HepG2 (cell line): ENCODE data around the gene SCAMP3. TPM values are rescaled to one million over a fixed set of nuclear protein-coding genes. Genes with fewer than 3 reads are reported as not detected.

Experiments used
- CBFB ChIP-seq: sonication (generic); formaldehyde crosslinking; IDR thresholded peaks from 2 replicates; pipeline ENCODE4 v1.4.0; 2020; ENCODE audit warnings: missing genetic modification reagents
- E2F2 ChIP-seq: sonication (generic); formaldehyde crosslinking; IDR thresholded peaks from 2 replicates; pipeline ENCODE4 v1.4.0; 2020; ENCODE audit warnings: missing genetic modification reagents, borderline replicate concordance
- EED ChIP-seq: sonication (generic); formaldehyde crosslinking; IDR thresholded peaks from 2 replicates; pipeline ENCODE4 v1.5.0; 2020; ENCODE audit warnings: mild to moderate bottlenecking, missing genetic modification reagents
- ESRRA ChIP-seq: sonication (generic); formaldehyde crosslinking; IDR thresholded peaks from 2 replicates; pipeline ENCODE4 v1.5.1; 2020; ENCODE audit warnings: mild to moderate bottlenecking, low read depth, missing genetic modification reagents
- HCFC1 ChIP-seq: fragments of 150-350 bp; IDR thresholded peaks from 2 replicates; pipeline ENCODE4 v1.6.1; 2014; ENCODE audit warnings: low read depth, low read length
- HNRNPK ChIP-seq: fragments of 200-400 bp; formaldehyde crosslinking; IDR thresholded peaks from 2 replicates; pipeline ENCODE4 v1.6.1; 2018; ENCODE audit warnings: low read length, low read depth, moderate library complexity, mild to moderate bottlenecking; ENCODE audit not compliant: poor library complexity, severe bottlenecking
- KDM4B ChIP-seq: sonication (generic); formaldehyde crosslinking; IDR thresholded peaks from 2 replicates; pipeline ENCODE4 v1.4.0; 2020; ENCODE audit warnings: missing genetic modification reagents
- NR1H2 ChIP-seq: sonication (generic); formaldehyde crosslinking; IDR thresholded peaks from 2 replicates; pipeline ENCODE4 v1.8.1; 2022; ENCODE audit warnings: low read depth, missing genetic modification reagents, borderline replicate concordance
- PAXIP1 ChIP-seq: sonication (generic); formaldehyde crosslinking; conservative IDR thresholded peaks from 2 replicates; pipeline ENCODE4 v1.4.0; 2020; ENCODE audit warnings: mild to moderate bottlenecking, missing genetic modification reagents, moderate library complexity
- SMYD3 ChIP-seq: sonication (generic); formaldehyde crosslinking; IDR thresholded peaks from 2 replicates; pipeline ENCODE4 v1.8.1; 2023; ENCODE audit warnings: mild to moderate bottlenecking, missing genetic modification reagents
- TRIM24 ChIP-seq: sonication (generic); formaldehyde crosslinking; IDR thresholded peaks from 2 replicates; pipeline ENCODE4 v1.8.0; 2022; ENCODE audit warnings: mild to moderate bottlenecking, missing genetic modification reagents
- XRCC5 ChIP-seq: fragments of 200-400 bp; formaldehyde crosslinking; optimal IDR thresholded peaks from 2 replicates; pipeline ENCODE3; 2017; ENCODE audit warnings: mild to moderate bottlenecking, low read length
- ZFP62 ChIP-seq: sonication (generic); formaldehyde crosslinking; IDR thresholded peaks from 2 replicates; pipeline ENCODE4 v1.4.0; 2020; ENCODE audit warnings: missing genetic modification reagents
- ZMAT3 ChIP-seq: sonication (generic); formaldehyde crosslinking; conservative IDR thresholded peaks from 2 replicates; pipeline ENCODE4 v1.7.0; 2021; ENCODE audit warnings: missing genetic modification reagents
- ZNF232 ChIP-seq: sonication (generic); formaldehyde crosslinking; IDR thresholded peaks from 2 replicates; pipeline ENCODE4 v1.4.0; 2020; ENCODE audit warnings: missing genetic modification reagents, borderline replicate concordance
- ZNF33B ChIP-seq: sonication (generic); formaldehyde crosslinking; IDR thresholded peaks from 2 replicates; pipeline ENCODE4 v1.5.1; 2020; ENCODE audit warnings: mild to moderate bottlenecking, missing genetic modification reagents
- ZNF431 ChIP-seq: sonication (generic); formaldehyde crosslinking; IDR thresholded peaks from 2 replicates; pipeline ENCODE4 v1.9.0; 2022; ENCODE audit warnings: missing genetic modification reagents, low read depth, mild to moderate bottlenecking, borderline replicate concordance
- ZNF558 ChIP-seq: sonication (generic); formaldehyde crosslinking; IDR thresholded peaks from 2 replicates; pipeline ENCODE4 v1.9.0; 2022; ENCODE audit warnings: mild to moderate bottlenecking, missing genetic modification reagents, borderline replicate concordance
- ZNF580 ChIP-seq: IDR thresholded peaks from 2 replicates; pipeline ENCODE4 v1.6.1; 2016; ENCODE audit warnings: low read depth, borderline replicate concordance
- ZNF747 ChIP-seq: sonication (generic); formaldehyde crosslinking; IDR thresholded peaks from 2 replicates; pipeline ENCODE4 v1.8.1; 2023; ENCODE audit warnings: missing genetic modification reagents, mild to moderate bottlenecking, borderline replicate concordance
- ZNF879 ChIP-seq: sonication (generic); formaldehyde crosslinking; IDR thresholded peaks from 2 replicates; pipeline ENCODE4 v1.8.1; 2023; ENCODE audit warnings: missing genetic modification reagents
- ZNF891 ChIP-seq: sonication (generic); formaldehyde crosslinking; IDR thresholded peaks from 2 replicates; pipeline ENCODE4 v1.5.0; 2020; ENCODE audit warnings: mild to moderate bottlenecking, missing genetic modification reagents
- ZSCAN22 ChIP-seq: sonication (generic); formaldehyde crosslinking; IDR thresholded peaks from 2 replicates; pipeline ENCODE4 v1.4.0; 2020; ENCODE audit warnings: mild to moderate bottlenecking, missing genetic modification reagents
- polyA plus RNA-seq, 8 experiments: library from polyadenylated mRNA; depleted of rRNA in 3 of 8; stranded (reverse) in 7 of 8; unstranded in 1 of 8; fragments of >200 nt; fragmentation: Illumina TruSeq in 4 of 8; extraction: Trizol in 4 of 8; gene quantifications; 2 replicates each; pipeline versions ENCODE4 v1.2.1 to v1.2.3, GENCODE V29; 2011 to 2016; ENCODE audit warnings: low read depth in 4 of 8, missing spikeins in 1 of 8, mixed read lengths in 1 of 8; ENCODE audit not compliant: insufficient read depth in 1 of 8
- total RNA-seq, 5 experiments: library from RNA; depleted of rRNA; stranded (reverse); fragments of >200 nt; fragmentation: Illumina TruSeq; extraction: Trizol; gene quantifications; 2 replicates each; pipeline ENCODE4 v1.2.3, GENCODE V29; 2016; ENCODE audit warnings: low read depth in 1 of 5
- TF ChIP-seq, protein P1 (sequence below): sonication (generic); formaldehyde crosslinking; IDR thresholded peaks from 2 replicates; pipeline ENCODE4 v1.8.0; 2022; ENCODE audit warnings: mild to moderate bottlenecking, missing genetic modification reagents, moderate library complexity

The SCAMP3 gene
- total and polyA plus RNA-seq, 2 of the 13 experiments (the other 11 are each of a cell fraction or from before 2014, with no cell fraction given) = 46.8 to 83.3 TPM

GRCh38 chr1:155273343-155274245 lies 11.4 kb upstream of the SCAMP3 start, which contains the start of gene CLK2 (continued):
- TF ChIP-seq, protein P1, sequence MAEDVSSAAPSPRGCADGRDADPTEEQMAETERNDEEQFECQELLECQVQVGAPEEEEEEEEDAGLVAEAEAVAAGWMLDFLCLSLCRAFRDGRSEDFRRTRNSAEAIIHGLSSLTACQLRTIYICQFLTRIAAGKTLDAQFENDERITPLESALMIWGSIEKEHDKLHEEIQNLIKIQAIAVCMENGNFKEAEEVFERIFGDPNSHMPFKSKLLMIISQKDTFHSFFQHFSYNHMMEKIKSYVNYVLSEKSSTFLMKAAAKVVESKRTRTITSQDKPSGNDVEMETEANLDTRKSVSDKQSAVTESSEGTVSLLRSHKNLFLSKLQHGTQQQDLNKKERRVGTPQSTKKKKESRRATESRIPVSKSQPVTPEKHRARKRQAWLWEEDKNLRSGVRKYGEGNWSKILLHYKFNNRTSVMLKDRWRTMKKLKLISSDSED = no peak
- peak; percentile 41 for TF ChIP-seq HNRNPK
- peak; percentile 79 for TF ChIP-seq PAXIP1 (CRISPR knock-in tag)
- peak; percentile 59; the same call in 1 of the 2 replicates for TF ChIP-seq CBFB (CRISPR knock-in tag)
- no peak for TF ChIP-seq ZNF431 (CRISPR knock-in tag)
- TF ChIP-seq EED (CRISPR knock-in tag) = no peak
- TF ChIP-seq ESRRA (CRISPR knock-in tag) = no peak
- TF ChIP-seq ZNF33B (CRISPR knock-in tag) = no peak
- TF ChIP-seq TRIM24 (CRISPR knock-in tag) = no peak
- TF ChIP-seq ZNF879 (CRISPR knock-in tag) = no peak
- no peak for TF ChIP-seq ZSCAN22
- TF ChIP-seq ZNF232 (CRISPR knock-in tag) = no peak
- no peak for TF ChIP-seq ZNF558 (CRISPR knock-in tag)
- no peak for TF ChIP-seq ZFP62
- peak; percentile 68; the same call in 1 of the 2 replicates for TF ChIP-seq ZNF580 (CRISPR knock-in tag)
- no peak for TF ChIP-seq NR1H2 (CRISPR knock-in tag)
- 0 out of 2 replicates have a peak, but pooled peaks have one; percentile 20 for TF ChIP-seq KDM4B (CRISPR knock-in tag)
- peak; percentile 46 for TF ChIP-seq ZNF747 (CRISPR knock-in tag)
- TF ChIP-seq E2F2 (CRISPR knock-in tag) = no peak
- peak; percentile 54 for TF ChIP-seq XRCC5
- TF ChIP-seq HCFC1 = 0 out of 2 replicates have a peak, but pooled peaks have one; percentile 36
- TF ChIP-seq ZNF891 = peak; percentile 62; the same call in 1 of the 2 replicates
- TF ChIP-seq ZMAT3 = peak; percentile 58; the same call in 1 of the 2 replicates
- no peak for TF ChIP-seq SMYD3
